Measurements from ENCODE around the gene GSTM1. TPM values are rescaled to one million over a fixed set of nuclear protein-coding genes. Genes with fewer than 3 reads are reported as not detected.
"Not testable (repeated sequence)": the region's sequence is repeated elsewhere in the genome, so short reads cannot be mapped to it uniquely, and the experiment has no call there.

GSTM1 gene
- total RNA-seq, 1 donor, result 0.86 TPM

DNA sequence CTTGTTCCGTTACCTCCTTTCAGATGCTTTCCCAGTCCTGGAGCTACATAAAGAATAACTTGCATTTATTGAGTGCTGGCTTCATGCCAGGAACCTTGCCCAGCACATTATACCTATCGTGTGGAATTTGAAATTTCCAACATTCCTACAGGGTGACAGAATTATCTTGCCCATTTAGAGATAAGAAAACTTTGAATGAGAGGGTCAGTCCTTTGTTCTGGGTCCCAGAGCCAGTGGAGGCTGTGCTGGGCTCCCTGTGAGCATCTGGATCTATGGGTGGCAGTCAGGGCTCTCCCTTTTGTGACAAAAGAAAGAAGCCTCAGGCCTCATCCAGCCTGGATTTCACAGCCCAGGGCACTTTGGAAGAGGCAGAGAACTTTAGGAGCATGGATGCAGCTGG lies 28.5 kb upstream of the GSTM1 start:
- no peak for DNase-seq (ENCODE audit: low read depth)
- no peak overlapping the region for H3K4me3 ChIP-seq (ENCODE audit: low read depth, low read length)
- TF ChIP-seq, protein P1, sequence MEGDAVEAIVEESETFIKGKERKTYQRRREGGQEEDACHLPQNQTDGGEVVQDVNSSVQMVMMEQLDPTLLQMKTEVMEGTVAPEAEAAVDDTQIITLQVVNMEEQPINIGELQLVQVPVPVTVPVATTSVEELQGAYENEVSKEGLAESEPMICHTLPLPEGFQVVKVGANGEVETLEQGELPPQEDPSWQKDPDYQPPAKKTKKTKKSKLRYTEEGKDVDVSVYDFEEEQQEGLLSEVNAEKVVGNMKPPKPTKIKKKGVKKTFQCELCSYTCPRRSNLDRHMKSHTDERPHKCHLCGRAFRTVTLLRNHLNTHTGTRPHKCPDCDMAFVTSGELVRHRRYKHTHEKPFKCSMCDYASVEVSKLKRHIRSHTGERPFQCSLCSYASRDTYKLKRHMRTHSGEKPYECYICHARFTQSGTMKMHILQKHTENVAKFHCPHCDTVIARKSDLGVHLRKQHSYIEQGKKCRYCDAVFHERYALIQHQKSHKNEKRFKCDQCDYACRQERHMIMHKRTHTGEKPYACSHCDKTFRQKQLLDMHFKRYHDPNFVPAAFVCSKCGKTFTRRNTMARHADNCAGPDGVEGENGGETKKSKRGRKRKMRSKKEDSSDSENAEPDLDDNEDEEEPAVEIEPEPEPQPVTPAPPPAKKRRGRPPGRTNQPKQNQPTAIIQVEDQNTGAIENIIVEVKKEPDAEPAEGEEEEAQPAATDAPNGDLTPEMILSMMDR (IDR thresholded peaks at IDR 0.05; ENCODE audit: insufficient read depth, low read depth, low read length), result no peak

DNA sequence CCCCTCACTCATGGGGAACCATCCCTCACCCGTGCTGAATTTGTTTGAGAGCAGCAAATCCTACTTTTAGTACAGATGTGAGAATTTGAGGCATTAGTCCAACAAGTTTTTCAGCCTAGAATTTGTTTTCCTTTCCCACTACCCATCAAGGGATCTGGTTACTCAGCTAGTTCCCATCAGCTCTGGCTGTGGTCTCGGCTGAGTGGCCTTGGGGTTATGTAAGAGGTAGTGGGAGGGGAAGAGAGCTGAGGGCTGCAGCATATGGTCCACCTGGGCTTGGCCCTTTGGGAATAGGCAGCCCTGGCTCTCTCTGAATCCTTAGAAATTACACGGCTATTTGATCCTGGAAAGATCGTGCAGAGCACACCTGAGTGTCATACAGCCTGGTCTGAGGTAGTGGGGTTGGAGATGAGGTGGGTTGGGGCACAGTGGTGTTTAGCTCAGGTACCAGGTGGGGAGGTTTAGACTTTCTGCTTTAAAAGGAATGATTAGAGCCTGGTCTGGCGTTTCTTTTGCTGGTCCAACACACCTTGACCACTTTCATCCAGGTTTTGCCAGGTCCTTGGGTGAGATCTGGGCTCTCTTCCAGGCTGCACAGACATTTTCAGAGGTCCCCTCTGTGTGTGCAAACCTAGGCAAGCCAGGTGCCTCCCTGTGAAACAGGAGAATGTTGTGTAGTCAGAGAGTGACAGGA lies 27.5 kb upstream of the GSTM1 start:
- H3K4me3 ChIP-seq (ENCODE audit: low read depth, low read length), result no peak overlapping the region
- no peak for DNase-seq (ENCODE audit: low read depth)
- TF ChIP-seq, protein P1 (IDR thresholded peaks at IDR 0.05; ENCODE audit: insufficient read depth, low read depth, low read length), result no peak

DNA sequence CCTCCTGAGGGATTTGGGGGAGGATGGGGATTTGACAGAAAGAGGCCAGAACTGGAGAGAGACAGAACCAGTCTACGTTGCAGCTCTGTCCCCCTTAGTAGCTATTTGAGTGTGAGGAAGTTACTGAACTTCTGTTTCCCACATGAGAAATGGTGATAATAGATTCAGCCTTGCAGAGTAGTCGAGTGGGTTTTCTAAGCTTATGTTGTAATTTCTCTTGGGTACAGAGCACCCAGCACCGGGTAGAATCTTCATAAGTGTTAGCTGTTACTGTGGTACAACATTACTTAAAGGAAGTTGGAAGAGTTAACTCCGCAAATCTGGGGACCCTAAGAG lies 27.0 kb upstream of the GSTM1 start:
- H3K4me3 ChIP-seq (ENCODE audit: low read depth, low read length); DNase-seq (ENCODE audit: low read depth): not testable (repeated sequence)

DNA sequence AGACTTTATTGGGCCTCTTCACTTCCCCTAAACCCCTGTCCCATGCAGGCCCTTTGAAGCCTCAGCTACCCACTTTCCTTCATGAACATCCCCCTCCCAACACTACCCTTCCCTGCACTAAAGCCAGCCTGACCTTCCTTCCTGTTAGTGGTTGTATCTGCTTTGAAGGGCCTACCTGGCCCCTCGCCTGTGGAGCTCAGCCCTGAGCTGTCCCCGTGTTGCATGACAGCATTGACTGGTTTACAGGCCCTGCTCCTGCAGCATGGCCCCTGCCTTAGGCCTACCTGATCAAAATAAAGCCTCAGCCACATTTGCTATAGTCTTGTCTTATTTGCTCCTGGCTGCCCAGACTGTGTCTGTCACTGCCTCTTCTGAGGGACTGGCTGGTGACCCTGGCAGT lies 26.2 kb upstream of the GSTM1 start:
- TF ChIP-seq, protein P1 (IDR thresholded peaks at IDR 0.05; ENCODE audit: insufficient read depth, low read depth, low read length), result no peak
- DNase-seq (ENCODE audit: low read depth), result no peak
- H3K4me3 ChIP-seq (ENCODE audit: low read depth, low read length), result no peak overlapping the region

DNA sequence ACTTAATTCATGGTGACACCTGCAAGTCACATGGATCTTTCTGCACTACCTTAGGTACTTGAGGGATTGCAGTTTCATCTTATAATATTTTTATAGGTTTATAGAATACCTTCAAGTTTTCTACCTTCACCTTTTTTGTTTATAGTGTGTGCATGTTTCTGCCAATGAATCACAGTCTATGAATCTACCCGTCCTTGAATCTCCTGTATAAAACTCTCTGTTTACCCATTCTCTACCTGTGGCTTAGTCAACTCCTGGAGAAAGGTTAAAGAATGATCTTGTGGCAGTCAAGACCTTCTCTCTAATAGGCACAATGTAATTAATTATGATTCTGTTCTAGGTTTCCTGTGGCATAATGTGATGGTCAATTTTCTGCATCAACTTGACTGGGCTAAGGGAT lies 22.9 kb upstream of the GSTM1 start:
- TF ChIP-seq, protein P1 (IDR thresholded peaks at IDR 0.05; ENCODE audit: insufficient read depth, low read depth, low read length), result no peak
- DNase-seq (ENCODE audit: low read depth), result no peak
- H3K4me3 ChIP-seq (ENCODE audit: low read depth, low read length), result no peak overlapping the region

DNA sequence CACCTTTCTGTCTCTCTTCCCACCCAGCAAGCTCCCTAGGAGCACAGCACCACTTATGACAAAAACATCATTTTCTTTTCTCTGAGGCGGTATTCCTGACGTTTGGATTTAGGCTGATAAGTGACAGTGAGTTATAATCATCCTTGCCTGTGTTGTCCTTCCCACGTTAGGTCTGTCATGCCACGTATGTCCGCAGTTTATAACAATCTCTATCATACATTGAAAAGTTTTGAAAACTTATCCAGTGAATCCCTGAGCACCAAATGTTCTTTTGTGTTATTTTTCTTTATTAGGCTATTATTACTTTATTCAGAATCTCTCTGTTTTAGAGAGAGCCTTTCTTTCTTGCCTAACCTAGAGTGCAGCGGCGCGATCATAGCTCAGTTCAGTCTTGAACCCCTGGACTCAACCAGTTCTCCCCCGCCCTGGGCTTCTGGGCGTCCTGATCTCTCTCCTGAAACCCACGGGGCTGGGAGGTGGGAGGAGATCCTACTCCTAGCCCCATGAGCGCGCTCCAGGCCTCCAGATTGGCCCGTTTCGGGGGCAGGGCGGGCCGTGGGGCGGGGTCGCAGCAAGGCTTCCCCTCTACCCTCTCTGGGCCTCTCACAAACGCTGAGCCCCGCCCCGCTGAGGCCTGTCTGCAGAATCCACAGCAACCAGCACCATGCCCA lies 20.0 kb upstream of the GSTM1 start, which contains the start of gene GSTM2:
GSTM2 (plus strand) TSS at position 606 of the 671 bp plus-strand sequence; CDS start at position 665, 59 bp downstream.
- peak within 1 kb of the TSS; percentile 60 for H3K4me3 ChIP-seq (ENCODE audit: low read depth, low read length)
- DNase-seq (ENCODE audit: low read depth), result peak; percentile 89
- TF ChIP-seq, protein P1 (IDR thresholded peaks at IDR 0.05; ENCODE audit: insufficient read depth, low read depth, low read length), result no peak

DNA sequence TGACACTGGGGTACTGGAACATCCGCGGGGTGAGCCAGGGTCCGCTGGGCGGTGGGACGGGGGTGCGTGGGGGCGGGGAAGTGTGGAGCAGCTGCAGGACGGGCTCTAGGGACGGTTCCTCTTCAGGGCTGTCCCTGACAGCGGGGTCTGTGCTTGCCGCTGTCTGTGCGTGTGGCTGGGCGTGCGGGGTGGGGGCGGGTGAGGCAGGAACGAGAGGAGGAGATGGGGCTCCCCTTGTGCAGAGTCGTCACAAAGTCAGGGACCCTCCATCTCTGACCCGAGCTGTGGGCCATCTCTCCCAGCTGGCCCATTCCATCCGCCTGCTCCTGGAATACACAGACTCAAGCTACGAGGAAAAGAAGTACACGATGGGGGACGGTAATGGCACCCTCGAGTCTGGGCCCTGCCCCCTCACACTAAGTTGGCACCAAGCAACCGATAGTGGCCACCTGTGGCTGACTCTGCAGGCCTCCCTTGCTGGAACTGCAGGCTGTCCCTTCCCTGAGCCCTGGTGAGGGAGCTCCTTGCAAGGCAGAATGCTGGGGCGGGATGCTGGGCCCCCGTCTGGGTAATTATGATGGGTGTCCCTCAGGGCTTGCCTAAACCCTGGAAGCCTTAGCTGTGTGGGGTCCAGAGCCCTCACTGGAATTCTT lies 19.4 kb upstream of the GSTM1 start:
- DNase-seq (ENCODE audit: low read depth), result no peak
- TF ChIP-seq, protein P1 (IDR thresholded peaks at IDR 0.05; ENCODE audit: insufficient read depth, low read depth, low read length), result no peak
- H3K4me3 ChIP-seq (ENCODE audit: low read depth, low read length), result peak overlapping the region; percentile 60

Measured in fibroblast of villous mesenchyme (primary cell).